ENCODE measurements around the gene STXBP1.

- TF ChIP-seq CTCF (IDR thresholded peaks at IDR 0.05) (no peak), EP300 (IDR thresholded peaks at IDR 0.05) (no peak)
These were observed 103.6 kb downstream of the STXBP1 start, which contains the start of the genes PTRH1 and TTC16 for GRCh38 chr9:127715470-127716337.
